ENCODE data around the gene GRID1.

GRID1 gene

DNA sequence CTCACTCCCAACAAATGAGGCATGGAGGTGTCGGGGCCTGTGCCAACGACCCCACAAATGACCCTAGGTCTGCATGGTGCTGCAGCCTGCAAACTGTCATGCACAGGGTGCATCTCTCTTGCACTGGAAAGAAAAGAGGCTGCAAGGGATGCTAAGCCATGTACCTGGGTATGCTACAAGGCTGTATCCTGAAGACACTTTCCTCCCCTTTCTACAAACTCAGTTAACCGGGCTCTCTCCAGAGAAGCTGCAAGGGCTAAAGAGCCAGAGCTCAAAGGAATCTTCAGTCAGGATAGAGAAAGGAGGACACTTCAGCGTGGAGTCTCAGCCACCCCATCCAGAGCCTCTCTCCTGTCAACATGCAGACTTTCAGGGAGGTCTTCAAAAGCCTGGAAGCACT lies 449.0 kb downstream of the GRID1 start:
- TF ChIP-seq CTCF (conservative IDR thresholded peaks at IDR 0.05), result no peak
- H3K27ac ChIP-seq, result peak overlapping the region; percentile 46

DNA sequence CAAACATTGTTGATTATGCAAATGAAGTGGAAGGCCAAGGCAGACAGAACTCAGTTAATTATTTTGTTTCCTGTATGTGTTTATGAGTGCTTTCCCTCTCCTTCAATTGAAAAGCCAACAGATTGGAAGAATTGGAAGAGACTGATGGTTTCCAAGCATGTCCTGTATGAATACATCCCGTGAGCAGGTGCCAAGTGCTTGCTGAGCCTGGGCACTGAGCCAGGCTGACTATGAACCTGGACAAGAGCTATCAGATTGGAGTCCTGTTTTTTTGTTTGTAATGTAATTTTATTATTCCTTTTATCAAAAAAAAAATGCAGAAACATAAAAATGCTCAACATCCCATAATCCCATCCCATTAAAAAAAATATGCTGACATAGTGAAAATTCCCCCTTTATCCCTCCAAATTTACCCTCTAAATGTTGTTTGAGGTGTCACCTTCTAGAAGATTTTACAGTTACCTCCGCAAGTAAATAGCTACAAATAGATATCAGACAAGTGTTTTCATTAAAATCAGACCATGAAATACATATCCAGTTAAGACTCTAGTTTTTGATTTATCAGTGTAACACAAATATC lies 449.5 kb downstream of the GRID1 start:
- peak overlapping the region; percentile 46 for H3K27ac ChIP-seq
- TF ChIP-seq CTCF (conservative IDR thresholded peaks at IDR 0.05), result no peak

DNA sequence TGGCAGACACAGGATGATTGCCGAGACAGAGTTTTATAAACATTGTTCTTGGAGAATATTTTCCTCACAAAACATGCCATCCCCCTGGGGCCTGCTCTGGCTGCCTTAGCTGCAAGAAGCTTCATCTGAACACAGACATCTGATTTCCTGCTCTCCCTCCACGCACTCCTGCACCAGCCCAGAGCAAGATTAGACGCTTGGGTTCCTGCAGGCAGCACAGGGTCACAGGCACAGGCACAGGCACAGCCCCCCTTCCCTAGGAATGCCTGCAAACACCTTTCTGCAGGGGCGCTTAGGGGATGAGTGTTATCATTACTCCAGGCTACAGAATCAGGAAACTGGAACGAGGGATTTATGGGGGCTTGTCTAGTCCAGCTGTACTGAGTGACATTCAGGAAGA lies 450.3 kb downstream of the GRID1 start:
- H3K27ac ChIP-seq, result peak overlapping the region; percentile 46
- TF ChIP-seq CTCF (conservative IDR thresholded peaks at IDR 0.05), result no peak

GRCh38 chr10:85915245-85915846 lies 451.2 kb downstream of the GRID1 start:
- TF ChIP-seq CTCF (conservative IDR thresholded peaks at IDR 0.05), result no peak
- no peak overlapping the region for H3K27ac ChIP-seq

DNA sequence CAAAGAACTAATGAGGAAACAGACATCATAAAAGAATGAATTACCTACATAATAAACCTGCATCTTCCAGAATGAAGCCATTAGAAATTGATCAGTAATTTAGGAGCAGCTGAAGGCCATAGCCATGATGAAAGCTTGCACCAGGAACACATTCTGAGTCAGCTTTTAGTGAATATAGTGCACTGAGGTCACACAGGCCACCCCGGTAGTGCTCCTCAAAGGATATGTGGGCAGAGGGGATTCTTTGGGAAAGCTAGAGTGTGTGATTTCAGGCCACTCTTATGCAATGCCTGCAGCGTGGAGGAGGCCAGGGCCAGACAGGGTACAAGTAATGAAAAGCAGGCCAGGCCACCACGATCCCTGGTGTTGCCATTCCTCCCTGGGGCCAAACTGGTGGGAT lies 451.9 kb downstream of the GRID1 start:
- TF ChIP-seq CTCF (conservative IDR thresholded peaks at IDR 0.05), result no peak
- H3K27ac ChIP-seq, result no peak overlapping the region

DNA sequence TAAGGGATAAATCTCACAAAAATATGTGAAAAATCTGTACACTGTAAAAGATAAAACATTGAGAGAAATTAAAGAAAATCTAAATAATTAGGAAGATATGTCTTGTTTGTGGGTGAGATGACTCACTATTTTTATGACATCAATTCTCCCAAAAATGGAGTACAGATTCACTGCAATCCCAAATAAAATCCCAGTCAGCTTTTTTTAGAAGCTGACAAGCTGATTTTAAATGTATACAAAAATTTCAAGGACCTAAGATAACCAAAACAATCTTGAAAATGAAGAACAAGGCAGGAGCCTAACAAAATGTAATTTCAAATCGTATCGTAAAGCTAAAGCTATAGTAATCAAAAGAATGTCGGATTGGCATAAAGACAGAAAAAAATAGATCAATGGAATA lies 458.1 kb downstream of the GRID1 start:
- no peak overlapping the region for H3K27ac ChIP-seq
- TF ChIP-seq CTCF (conservative IDR thresholded peaks at IDR 0.05), result no peak

- TF ChIP-seq CTCF (conservative IDR thresholded peaks at IDR 0.05), result no peak
- no peak overlapping the region for H3K27ac ChIP-seq
Observed at GRCh38 chr10:85902051-85902450, 464.5 kb downstream of the GRID1 start.
